Measurements from ENCODE around the gene LPP. TPM values are rescaled to one million over a fixed set of nuclear protein-coding genes. Genes with fewer than 3 reads are reported as not detected.

The LPP gene
- total RNA-seq, 2 donors from 2014 or later: 170 to 246 TPM

GRCh38 chr3:188719545-188719944, 565.6 kb downstream of the LPP start:
- intact Hi-C loops (cut with DNase I): no loop called here
- no peaks in the 10 kb centered on the region for H3K27me3 ChIP-seq
- H3K4me3 ChIP-seq: no peak overlapping the region
- DNase-seq: no peak
- H3K9me3 ChIP-seq: no peaks in the 10 kb centered on the region
- no peak overlapping the region for H3K27ac ChIP-seq
- H3K36me3 ChIP-seq: no peaks in the 10 kb centered on the region
- TF ChIP-seq, protein P1, sequence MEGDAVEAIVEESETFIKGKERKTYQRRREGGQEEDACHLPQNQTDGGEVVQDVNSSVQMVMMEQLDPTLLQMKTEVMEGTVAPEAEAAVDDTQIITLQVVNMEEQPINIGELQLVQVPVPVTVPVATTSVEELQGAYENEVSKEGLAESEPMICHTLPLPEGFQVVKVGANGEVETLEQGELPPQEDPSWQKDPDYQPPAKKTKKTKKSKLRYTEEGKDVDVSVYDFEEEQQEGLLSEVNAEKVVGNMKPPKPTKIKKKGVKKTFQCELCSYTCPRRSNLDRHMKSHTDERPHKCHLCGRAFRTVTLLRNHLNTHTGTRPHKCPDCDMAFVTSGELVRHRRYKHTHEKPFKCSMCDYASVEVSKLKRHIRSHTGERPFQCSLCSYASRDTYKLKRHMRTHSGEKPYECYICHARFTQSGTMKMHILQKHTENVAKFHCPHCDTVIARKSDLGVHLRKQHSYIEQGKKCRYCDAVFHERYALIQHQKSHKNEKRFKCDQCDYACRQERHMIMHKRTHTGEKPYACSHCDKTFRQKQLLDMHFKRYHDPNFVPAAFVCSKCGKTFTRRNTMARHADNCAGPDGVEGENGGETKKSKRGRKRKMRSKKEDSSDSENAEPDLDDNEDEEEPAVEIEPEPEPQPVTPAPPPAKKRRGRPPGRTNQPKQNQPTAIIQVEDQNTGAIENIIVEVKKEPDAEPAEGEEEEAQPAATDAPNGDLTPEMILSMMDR (IDR thresholded peaks at IDR 0.05): no peak
- H3K4me1 ChIP-seq: no peaks in the 10 kb centered on the region
- no peak overlapping the region for H3K9ac ChIP-seq (ENCODE audit: low read depth in 2 of 2, low read length in 2 of 2)

GRCh38 chr3:188720215-188720614, 566.3 kb downstream of the LPP start:
- H3K4me1 ChIP-seq: no peaks in the 10 kb centered on the region
- intact Hi-C loops (cut with DNase I): no loop called here
- H3K36me3 ChIP-seq: no peaks in the 10 kb centered on the region
- TF ChIP-seq, protein P1 (IDR thresholded peaks at IDR 0.05): no peak
- H3K9ac ChIP-seq (ENCODE audit: low read depth in 2 of 2, low read length in 2 of 2): no peak overlapping the region
- H3K9me3 ChIP-seq: no peaks in the 10 kb centered on the region
- no peak overlapping the region for H3K4me3 ChIP-seq
- no peak overlapping the region for H3K27ac ChIP-seq
- H3K27me3 ChIP-seq: no peaks in the 10 kb centered on the region
- no peak for DNase-seq

DNA sequence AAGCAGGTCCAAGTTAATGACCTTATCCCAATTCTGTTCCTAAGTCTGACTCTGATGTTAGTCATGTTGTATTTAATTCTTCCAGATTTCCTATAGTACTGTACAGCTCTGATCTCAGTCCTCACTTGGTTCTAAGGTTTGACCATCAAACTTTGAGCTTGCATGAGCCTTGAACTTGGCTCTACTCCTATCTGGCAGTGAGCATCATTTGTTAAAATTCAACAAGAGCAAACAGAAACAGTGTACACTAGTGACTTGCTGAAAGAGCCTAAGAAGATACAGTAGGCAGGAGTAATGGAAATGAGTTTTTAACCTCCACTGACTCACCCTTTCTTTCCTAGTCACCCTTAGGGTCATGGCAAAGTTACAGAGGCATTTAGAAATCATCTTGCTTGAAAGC, 566.7 kb downstream of the LPP start:
- intact Hi-C loops (cut with DNase I): no loop called here

GRCh38 chr3:188721312-188721711, 567.4 kb downstream of the LPP start:
- Histone ChIP-seq H3K4me3 (no peak overlapping the region), H3K27me3 (no peaks in the 10 kb centered on the region), H3K36me3 (no peaks in the 10 kb centered on the region), H3K9me3 (no peaks in the 10 kb centered on the region), H3K9ac (ENCODE audit: low read depth in 2 of 2, low read length in 2 of 2) (no peak overlapping the region), H3K4me1 (no peaks in the 10 kb centered on the region), H3K27ac (no peak overlapping the region)
- TF ChIP-seq, protein P1 (IDR thresholded peaks at IDR 0.05): no peak
- DNase-seq: no peak
- intact Hi-C loops (cut with DNase I): no loop called here

More for the DNA sequence above, 566.7 kb downstream of the LPP start:
- no peak overlapping the region for H3K9ac ChIP-seq (ENCODE audit: low read depth in 2 of 2, low read length in 2 of 2)
- no peaks in the 10 kb centered on the region for H3K27me3 ChIP-seq
- no peaks in the 10 kb centered on the region for H3K9me3 ChIP-seq
- H3K4me3 ChIP-seq: no peak overlapping the region
- H3K27ac ChIP-seq: no peak overlapping the region
- DNase-seq: no peak
- TF ChIP-seq, protein P1 (IDR thresholded peaks at IDR 0.05): no peak
- H3K4me1 ChIP-seq: no peaks in the 10 kb centered on the region
- no peaks in the 10 kb centered on the region for H3K36me3 ChIP-seq

DNA sequence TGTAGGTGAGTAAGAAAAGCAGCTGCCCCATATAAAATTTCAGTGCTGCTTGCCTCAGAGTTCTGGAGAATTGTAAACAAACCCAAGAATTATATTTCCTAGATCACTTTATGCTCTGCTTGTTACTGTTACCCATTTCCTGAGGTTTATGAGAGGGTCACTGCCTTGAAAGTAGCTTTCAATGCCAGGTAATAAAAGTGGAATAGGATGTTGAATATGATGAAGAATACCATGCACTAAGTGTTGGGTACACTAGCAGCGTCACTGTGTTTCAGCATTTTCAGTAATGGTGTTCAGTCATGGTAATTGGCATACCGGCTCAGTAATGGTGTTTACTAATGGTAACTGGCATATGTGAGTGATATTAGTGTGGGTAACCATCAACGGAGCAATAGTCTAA, 568.0 kb downstream of the LPP start:
- no peak for DNase-seq
- TF ChIP-seq, protein P1 (IDR thresholded peaks at IDR 0.05): no peak
- intact Hi-C loops (cut with DNase I): no loop called here
- no peaks in the 10 kb centered on the region for H3K36me3 ChIP-seq
- H3K4me3 ChIP-seq: no peak overlapping the region
- no peaks in the 10 kb centered on the region for H3K4me1 ChIP-seq
- H3K9ac ChIP-seq (ENCODE audit: low read depth in 2 of 2, low read length in 2 of 2): no peak overlapping the region
- no peak overlapping the region for H3K27ac ChIP-seq
- no peaks in the 10 kb centered on the region for H3K27me3 ChIP-seq
- no peaks in the 10 kb centered on the region for H3K9me3 ChIP-seq

DNA sequence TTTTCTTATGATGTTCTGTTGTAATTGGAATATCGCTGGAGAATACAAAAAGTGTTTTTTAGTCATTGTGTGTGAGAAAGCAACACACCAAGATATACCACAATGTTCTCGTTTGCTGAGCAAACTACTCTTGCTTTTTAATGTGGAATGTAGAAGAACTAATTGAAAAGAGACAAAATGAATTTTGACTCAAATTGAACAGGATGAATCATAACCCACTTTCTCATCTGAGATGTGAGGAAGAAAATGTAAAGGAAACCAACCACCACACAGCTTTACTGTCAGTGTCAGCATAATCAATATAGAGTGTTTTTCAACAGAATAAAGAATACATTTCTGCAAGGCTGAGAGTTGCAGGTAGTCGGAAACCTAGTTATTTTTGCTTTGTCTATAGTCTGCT, 569.0 kb downstream of the LPP start:
- intact Hi-C loops (cut with DNase I): no loop called here
- no peaks in the 10 kb centered on the region for H3K27me3 ChIP-seq
- no peaks in the 10 kb centered on the region for H3K36me3 ChIP-seq
- TF ChIP-seq, protein P1 (IDR thresholded peaks at IDR 0.05): no peak
- DNase-seq: no peak
- H3K4me3 ChIP-seq: no peak overlapping the region
- no peaks in the 10 kb centered on the region for H3K9me3 ChIP-seq
- H3K9ac ChIP-seq (ENCODE audit: low read depth in 2 of 2, low read length in 2 of 2): no peak overlapping the region
- H3K27ac ChIP-seq: no peak overlapping the region
- H3K4me1 ChIP-seq: no peaks in the 10 kb centered on the region

Measured in colonic mucosa (tissue), 4 donors.